OCI-LY7 (cell line): ENCODE measurements around the gene SLC48A1. TPM values are rescaled to one million over a fixed set of nuclear protein-coding genes. Genes with fewer than 3 reads are reported as not detected.
A peak's percentile ranks its signal among the peaks of the same experiment; 100 is the strongest.

Experiments used
- BruUV-seq: library from RNA; stranded (reverse); fragments of 400-500 nt; replicated peaks from 2 replicates; lab custom pipeline; 2021; lab: Mats Ljungman, UMichigan
- CTCF ChIA-PET: fragments of 300-600 bp; sonication (Branson Sonifier 250); formaldehyde crosslinking; loops from one replicate; lab custom pipeline; 2022; ENCODE audit warnings: antibody characterized with exemption; ENCODE audit not compliant: unreplicated experiment; lab: Charles Lee
- POLR2A ChIA-PET: fragments of 300-600 bp; sonication (Branson Sonifier 250); formaldehyde crosslinking; loops from one replicate; lab custom pipeline; 2022; ENCODE audit warnings: antibody characterized with exemption; lab: Charles Lee
- DNase-seq: peaks from one replicate; pipeline ENCODE4 v3.0.0-alpha.2; 2015; ENCODE audit warnings: low spot score
- H2AFZ ChIP-seq: fragments of 200-600 bp; sonication (generic), shearing (Covaris generic); 2 replicates; pipeline ENCODE4 v1.6.1; 2014; ENCODE audit warnings: mild to moderate bottlenecking, antibody characterized with exemption, low read length, moderate library complexity
- H3K27ac ChIP-seq: fragments of 200-600 bp; sonication (generic); 2 replicates; pipeline ENCODE4 v1.5.1; 2014; ENCODE audit warnings: mixed run types, low read depth, mild to moderate bottlenecking, moderate library complexity, low read length, inconsistent platforms; ENCODE audit not compliant: poor library complexity, severe bottlenecking
- H3K36me3 ChIP-seq: fragments of 200-600 bp; sonication (generic); 2 replicates; pipeline ENCODE4 v1.6.1; 2014; ENCODE audit warnings: mild to moderate bottlenecking, antibody characterized with exemption, low read length, moderate library complexity, mixed read lengths; ENCODE audit not compliant: insufficient read depth
- H3K4me1 ChIP-seq: fragments of 200-600 bp; sonication (generic); 2 replicates; pipeline ENCODE4 v1.5.1; 2014; ENCODE audit warnings: mild to moderate bottlenecking, low read length; ENCODE audit not compliant: insufficient read depth, poor library complexity, severe bottlenecking
- H3K4me2 ChIP-seq: fragments of 200-600 bp; sonication (generic); 2 replicates; pipeline ENCODE4 v1.6.1; 2014; ENCODE audit warnings: mild to moderate bottlenecking, low read length
- H3K4me3 ChIP-seq: fragments of 200-600 bp; sonication (generic); 2 replicates; pipeline ENCODE4 v1.5.1; 2014; ENCODE audit warnings: mild to moderate bottlenecking, low read depth, low read length; ENCODE audit not compliant: poor library complexity, severe bottlenecking
- H3K79me2 ChIP-seq: fragments of 200-600 bp; sonication (generic); 2 replicates; pipeline ENCODE4 v1.6.1; 2016; ENCODE audit warnings: low read depth, mild to moderate bottlenecking, low read length, moderate library complexity, mixed read lengths; ENCODE audit not compliant: insufficient read depth
- H3K9me2 ChIP-seq: fragments of 200-600 bp; sonication (generic); 2 replicates; pipeline ENCODE4 v1.6.1; 2016; ENCODE audit warnings: mild to moderate bottlenecking, low read length, mixed read lengths; ENCODE audit not compliant: insufficient read depth
- H3K9me3 ChIP-seq: fragments of 200-600 bp; sonication (generic); 2 replicates; pipeline ENCODE4 v1.6.1; 2014; ENCODE audit warnings: mild to moderate bottlenecking, mixed run types, low read length, mixed read lengths
- H4K20me1 ChIP-seq: fragments of 200-600 bp; sonication (generic); 2 replicates; pipeline ENCODE4 v1.6.1; 2014; ENCODE audit warnings: mild to moderate bottlenecking, antibody characterized with exemption, low read length, moderate library complexity, mixed read lengths; ENCODE audit not compliant: insufficient read depth
- EZH2phosphoT487 ChIP-seq: fragments of 200-600 bp; sonication (generic); IDR thresholded peaks from 2 replicates; pipeline ENCODE4 v1.6.1; 2018; ENCODE audit warnings: low read depth, borderline replicate concordance, mild to moderate bottlenecking, mixed run types, antibody characterized with exemption, low read length, moderate library complexity, mixed read lengths
- intact Hi-C: fragments of 100-400 bp; cut with micrococcal nuclease; formaldehyde crosslinking; loops from one replicate; pipeline ENCODE4 v1.10.0; 2022; ENCODE audit not compliant: unreplicated experiment
- total RNA-seq, 2 experiments: library from RNA; depleted of rRNA in 1 of 2; stranded (reverse); fragments of >200 nt in 1 of 2; shearing (Covaris generic) in 1 of 2; gene quantifications; 2 replicates each; pipeline ENCODE4 v1.2.3, GENCODE V29; 2014 to 2022
- TF ChIP-seq, protein P1 (sequence below): fragments of 200-600 bp; sonication (generic); conservative IDR thresholded peaks from 2 replicates; pipeline ENCODE4 v1.5.1; 2014; ENCODE audit warnings: mild to moderate bottlenecking, antibody characterized with exemption, low read length, moderate library complexity, mixed read lengths

SLC48A1 gene
- total RNA-seq, 2 experiments from 2014 or later, result 9.6 to 12.0 TPM

GRCh38 chr12:47828008-47828975 is 55.3 kb downstream of the SLC48A1 start:
- no peaks in the 10 kb centered on the region for H3K36me3 ChIP-seq
- no peak overlapping the region for H3K4me3 ChIP-seq
- no peak for DNase-seq
- ChIA-PET CTCF (interaction anchor here (0.7 to 1.9 kb wide), 5 partner anchors 11 to 87 kb away, joined by 3 to 7 read pairs (median 3); no protein-coding TSS in a partner anchor), POLR2A (interaction anchor here (0.9 to 14.2 kb wide), 6 partner anchors 8 to 291 kb away, joined by 3 to 342 read pairs (median 4); partner anchors contain the start of genes HDAC7 and PFKM)
- intact Hi-C loops, result no loop called here
- no peaks in the 10 kb centered on the region for H3K9me3 ChIP-seq
- no peaks in the 10 kb centered on the region for H3K79me2 ChIP-seq
- TF ChIP-seq, protein P1, sequence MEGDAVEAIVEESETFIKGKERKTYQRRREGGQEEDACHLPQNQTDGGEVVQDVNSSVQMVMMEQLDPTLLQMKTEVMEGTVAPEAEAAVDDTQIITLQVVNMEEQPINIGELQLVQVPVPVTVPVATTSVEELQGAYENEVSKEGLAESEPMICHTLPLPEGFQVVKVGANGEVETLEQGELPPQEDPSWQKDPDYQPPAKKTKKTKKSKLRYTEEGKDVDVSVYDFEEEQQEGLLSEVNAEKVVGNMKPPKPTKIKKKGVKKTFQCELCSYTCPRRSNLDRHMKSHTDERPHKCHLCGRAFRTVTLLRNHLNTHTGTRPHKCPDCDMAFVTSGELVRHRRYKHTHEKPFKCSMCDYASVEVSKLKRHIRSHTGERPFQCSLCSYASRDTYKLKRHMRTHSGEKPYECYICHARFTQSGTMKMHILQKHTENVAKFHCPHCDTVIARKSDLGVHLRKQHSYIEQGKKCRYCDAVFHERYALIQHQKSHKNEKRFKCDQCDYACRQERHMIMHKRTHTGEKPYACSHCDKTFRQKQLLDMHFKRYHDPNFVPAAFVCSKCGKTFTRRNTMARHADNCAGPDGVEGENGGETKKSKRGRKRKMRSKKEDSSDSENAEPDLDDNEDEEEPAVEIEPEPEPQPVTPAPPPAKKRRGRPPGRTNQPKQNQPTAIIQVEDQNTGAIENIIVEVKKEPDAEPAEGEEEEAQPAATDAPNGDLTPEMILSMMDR, result no peak
- no peak for TF ChIP-seq EZH2phosphoT487
- H3K9me2 ChIP-seq, result no peaks in the 10 kb centered on the region
- peaks cover 90% of the 10 kb centered on the region for H3K4me1 ChIP-seq
- no TSS peak for BruUV-seq
- no peak overlapping the region for H3K27ac ChIP-seq
- peak overlapping the region; percentile 3; the same call in 1 of the 2 replicates for H2AFZ ChIP-seq
- H3K4me2 ChIP-seq, result peak overlapping the region; percentile 38
- H4K20me1 ChIP-seq, result no peaks in the 10 kb centered on the region

DNA sequence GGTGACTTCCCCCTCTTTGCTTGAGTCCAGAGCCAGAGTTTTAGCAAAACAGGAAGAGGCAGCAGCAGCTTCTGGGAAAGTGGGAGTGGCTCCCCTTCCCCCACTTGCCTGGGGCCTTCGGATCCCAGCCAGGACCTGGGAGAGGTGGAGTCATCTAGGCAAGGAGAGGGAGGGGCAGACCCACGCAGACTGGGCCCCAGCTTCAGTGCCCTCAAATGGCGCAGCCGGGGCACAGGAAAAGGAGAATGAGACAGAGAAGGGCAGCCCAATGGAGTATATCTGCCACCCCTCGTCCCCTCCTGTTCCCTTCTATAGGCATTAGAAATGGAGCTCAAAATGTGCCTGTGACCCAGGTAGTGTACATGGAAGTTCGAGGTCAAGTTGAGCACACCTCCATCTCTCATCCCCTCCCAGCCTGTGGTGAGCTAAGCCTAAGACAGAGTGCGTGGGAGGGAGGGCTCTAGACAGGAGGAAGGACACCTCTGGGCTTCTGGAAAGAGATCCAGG is 56.0 kb downstream of the SLC48A1 start:
- Histone ChIP-seq H2AFZ (peak overlapping the region; percentile 39; the same call in 1 of the 2 replicates), H3K9me3 (no peaks in the 10 kb centered on the region), H3K9me2 (no peaks in the 10 kb centered on the region), H3K4me1 (peaks cover 92% of the 10 kb centered on the region), H4K20me1 (no peaks in the 10 kb centered on the region), H3K4me2 (peak overlapping the region; percentile 27; the same call in 1 of the 2 replicates), H3K36me3 (no peaks in the 10 kb centered on the region), H3K27ac (no peak overlapping the region), H3K4me3 (no peak overlapping the region), H3K79me2 (no peaks in the 10 kb centered on the region)
- DNase-seq, result no peak
- TF ChIP-seq EZH2phosphoT487, result no peak
- TF ChIP-seq, protein P1, result no peak
- POLR2A ChIA-PET, result interaction anchor here (0.8 to 14.2 kb wide), 4 partner anchors 9 to 279 kb away, joined by 4 to 342 read pairs (median 122); partner anchors contain the start of gene HDAC7
- CTCF ChIA-PET, result interaction anchor here (0.7 to 1.9 kb wide), 6 partner anchors 9 to 88 kb away, joined by 3 to 7 read pairs (median 3); no protein-coding TSS in a partner anchor
- no TSS peak for BruUV-seq
- intact Hi-C loops, result no loop called here
